KG1 (cell line): ENCODE measurements around the gene FXYD7.
A peak's percentile ranks its signal among the peaks of the same experiment; 100 is the strongest.

ENCODE experiments used
- DNase-seq: peaks from one replicate; lab custom pipeline; 2025; lab: John Stamatoyannopoulos, UW

The FXYD7 gene

DNA sequence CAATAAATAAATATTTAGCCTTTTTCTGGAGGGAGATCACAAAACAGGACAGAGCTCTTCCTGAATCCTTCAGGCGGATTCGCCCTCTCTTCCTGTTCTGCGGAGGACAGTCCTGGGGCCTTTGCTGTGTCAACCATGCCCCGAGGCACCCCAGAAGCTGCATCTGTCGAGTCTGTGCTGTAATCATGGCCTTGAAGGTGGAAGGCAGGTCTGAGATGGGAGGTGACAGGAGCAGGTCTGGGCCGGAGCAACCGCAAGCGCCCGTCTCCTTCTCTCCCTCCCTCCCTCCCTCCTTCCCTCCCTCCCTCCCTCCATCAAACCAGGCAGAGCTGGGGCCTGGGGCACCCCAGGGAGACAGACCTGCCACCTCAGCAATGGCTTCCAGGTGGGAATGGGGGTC is 32.1 kb upstream of the FXYD7 start:
- no peak for DNase-seq

DNA sequence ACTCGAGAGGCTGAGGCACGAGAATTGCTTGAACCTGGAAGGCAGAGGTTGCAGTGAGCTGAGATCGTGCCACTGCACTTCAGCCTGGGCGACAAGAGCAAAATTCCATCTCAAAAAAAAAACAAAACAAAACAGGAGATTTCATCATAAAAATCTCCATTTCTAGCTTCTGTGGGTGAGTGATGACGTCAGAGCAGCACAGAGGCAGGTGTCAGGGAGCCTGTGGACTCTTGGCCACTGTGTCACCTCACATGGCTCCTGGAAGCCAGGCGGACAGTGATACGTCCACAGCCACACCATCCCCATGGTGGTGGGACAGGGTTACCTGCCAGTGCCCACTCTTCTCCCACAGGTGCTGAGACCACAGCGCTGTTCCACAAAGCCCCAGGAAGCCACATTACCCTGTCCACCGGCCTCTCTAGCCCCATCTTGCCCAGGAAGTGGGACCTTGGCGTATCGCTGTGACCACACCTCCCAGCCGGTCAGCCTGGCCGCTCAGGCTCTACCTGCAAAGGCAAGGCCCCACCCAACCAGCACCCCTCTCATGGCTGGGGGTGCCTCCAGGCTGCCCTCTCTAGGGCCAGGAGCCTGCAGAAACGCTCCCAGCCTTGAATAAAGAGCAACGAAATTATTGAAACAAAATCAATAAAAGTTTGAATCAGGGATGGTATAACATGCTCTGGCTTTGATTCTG is 29.9 kb upstream of the FXYD7 start:
- no peak for DNase-seq

DNA sequence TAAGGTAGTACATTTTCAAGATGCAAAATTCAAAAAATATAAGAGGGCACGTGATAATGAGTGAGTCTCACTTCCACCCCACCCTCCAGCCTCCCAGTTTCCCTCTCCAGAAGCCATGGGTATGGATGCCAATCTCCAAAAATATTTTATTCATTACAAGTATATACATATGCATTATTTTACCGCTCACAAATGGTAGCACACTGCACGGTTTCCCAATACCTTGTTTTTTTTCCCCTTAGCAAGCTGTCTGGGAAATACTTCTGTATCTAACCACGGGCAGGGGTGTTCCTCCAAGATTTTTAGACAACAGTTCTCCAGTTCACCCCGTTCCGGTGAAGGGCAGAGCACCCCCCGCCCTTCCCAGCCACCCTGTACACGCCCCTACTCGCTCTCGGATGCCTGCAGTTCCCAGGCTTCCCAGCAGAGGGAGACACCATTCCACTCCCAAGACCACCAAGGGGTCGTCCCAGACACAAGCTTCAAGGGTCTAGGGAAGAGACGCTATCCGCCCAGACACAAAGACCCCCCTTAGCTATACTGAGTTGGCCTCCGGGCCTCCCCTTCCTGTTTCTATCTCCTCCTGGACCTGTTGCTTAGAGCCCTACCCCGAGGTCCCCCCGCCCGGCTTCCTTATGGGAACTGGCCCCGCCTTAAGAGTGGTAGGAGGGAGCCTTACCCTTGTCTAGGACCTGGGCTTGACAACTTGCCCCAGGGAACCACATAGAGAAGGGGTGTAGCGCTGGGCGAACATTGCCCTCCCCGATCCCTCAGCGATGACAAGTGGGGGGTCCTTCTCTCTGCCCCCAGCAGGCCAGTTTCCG is 28.5 kb upstream of the FXYD7 start:
- peak; percentile 12 for DNase-seq

DNA sequence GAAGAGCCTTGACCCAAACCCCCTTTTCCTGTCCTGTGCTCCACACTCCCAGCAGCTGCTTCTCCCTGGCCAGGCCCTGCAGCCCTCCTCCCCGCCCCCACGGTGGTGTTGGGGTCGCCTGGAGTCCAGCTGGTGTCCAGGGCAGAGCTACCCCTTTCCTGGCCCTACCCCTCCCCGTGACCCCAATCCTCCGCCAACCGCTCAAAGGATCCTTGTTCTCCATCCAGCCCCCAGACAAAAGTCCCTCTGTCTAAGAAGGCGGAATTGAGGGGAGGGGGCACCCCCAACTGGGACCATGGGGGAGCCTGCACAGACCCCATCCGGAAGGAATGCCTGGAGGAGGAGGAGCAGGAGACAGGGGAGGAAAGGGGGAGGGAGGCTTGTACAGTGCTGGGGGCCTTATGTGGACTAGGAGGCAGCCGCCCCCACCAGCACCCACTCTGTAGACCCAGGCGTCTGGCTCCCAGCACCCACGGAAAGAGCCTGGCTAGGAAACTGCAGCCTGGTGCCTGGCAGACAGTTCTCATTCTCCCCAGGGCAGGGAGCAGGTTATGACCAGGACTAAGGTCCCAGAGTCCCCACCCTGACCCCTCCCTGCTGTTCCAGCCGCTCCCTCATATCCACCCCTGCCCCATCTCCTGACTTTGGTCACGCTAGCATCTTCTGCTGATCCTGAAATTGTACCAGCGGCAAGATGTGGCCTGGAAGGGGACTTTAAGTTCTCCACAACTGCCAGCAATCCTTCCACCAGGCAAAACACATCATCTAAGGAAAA is 27.7 kb upstream of the FXYD7 start, which contains the start of gene FXYD3:
Gene FXYD3 (plus strand): TSS at position 647 of the 775 bp plus-strand sequence. CDS start 3,554 bp downstream, outside the sequence.
- DNase-seq = no peak

DNA sequence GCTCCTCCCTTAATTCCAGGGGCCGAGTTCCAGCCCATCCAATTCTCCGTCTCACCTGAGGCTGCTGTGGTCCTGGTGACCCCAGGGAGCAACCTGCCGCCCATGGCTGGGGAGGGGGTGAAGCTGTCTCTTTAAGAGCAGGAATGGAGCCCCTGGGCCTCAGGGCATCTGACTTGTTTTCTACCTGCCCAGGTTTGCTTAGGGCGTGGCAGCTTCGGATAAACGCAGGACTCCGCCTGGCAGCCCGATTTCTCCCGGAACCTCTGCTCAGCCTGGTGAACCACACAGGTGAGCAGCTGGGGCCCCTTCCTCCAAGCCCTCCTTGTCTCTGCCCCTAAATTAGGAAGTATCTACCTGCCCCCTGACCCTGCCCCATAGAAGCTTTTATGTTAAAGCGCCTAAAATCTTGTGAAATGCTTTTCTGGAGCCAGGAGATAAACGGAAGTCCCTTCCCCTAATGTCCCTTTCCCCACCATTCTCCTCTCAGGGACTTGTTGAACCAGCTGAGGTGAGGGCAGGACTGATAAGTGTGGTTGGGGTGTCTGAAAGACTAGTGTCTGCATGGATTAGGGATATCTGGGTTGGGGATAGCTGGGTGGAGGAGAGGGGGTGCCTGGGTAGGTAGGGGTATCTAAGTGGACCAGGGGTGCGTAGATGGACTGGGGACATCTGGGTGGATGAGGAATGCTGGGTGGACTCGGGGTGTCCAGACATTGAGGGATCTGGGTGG is 26.8 kb upstream of the FXYD7 start:
- no peak for DNase-seq

DNA sequence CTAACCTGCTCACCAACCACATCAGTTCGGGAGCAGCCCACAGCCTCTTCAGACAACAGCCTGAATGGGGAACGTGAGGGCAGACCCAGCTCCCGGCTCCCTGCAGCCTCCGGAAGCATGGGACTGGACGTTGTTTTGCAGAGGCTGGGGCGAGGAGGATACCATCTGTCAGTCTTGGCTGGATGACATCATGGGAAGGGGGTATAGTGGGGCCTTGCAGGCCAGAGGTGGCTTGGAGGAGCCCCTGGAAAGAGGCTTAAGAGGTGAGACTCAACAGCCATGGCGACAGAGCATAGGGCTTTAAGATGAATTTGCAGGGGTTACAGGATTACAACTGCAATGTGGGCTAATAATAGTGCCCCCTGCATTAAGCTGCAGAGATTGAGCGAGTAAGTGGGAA is 25.9 kb upstream of the FXYD7 start:
- no peak for DNase-seq

DNA sequence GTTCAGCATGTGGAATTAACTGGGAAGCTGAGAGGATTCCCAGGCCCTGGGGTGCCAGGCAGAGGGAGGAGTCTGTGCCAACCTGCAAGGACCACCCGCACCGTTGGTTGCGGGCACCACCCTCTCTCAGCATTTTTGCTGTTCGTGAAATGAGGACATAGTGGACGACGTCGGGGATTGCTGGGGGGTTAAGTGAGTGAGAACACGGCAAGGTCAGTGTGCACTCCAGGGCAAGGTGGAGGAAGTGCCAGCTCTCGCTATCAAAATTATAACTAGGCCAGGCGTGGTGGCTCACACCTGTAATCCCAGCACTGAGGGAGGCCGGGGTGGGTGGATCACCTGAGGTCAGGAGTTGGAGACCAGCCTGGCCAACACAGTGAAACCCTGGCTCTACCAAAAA is 25.3 kb upstream of the FXYD7 start:
- DNase-seq = no peak

DNA sequence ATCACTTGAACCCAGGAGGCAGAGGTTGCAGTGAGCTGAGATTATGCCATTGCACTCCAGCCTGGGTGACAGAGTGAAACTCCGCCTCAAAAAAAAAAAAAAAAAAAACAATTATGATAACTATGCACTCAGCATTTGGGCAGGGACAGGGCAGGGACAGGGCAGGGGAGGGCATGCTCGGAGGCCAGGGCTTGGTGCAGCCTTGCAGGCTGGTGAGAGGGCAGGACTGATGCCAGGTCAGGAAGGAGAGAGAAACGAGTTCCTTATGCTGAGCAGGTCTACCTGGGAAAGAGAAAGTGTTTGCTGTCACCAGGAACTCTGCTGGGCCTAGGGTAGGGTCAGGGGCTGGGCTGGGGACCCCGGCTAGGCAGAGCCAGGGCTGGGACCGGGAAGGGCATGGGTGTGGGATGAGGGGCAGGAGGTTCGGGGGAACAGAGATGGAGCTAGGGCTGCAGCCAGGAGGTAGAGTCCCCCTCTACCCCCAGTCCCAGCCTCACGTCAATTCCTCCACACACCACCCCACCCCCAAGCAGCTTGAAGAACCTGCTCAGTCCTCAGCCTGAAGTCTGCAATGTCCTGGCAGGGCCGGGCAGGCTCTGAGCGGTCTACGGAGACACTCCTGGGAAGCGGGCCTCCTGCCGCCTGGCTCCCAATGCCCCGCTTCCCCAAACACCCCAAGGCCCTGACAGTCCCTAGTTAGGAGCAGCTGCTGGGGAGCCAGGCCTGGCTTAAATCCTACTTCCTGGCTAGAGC is 24.6 kb upstream of the FXYD7 start:
- no peak for DNase-seq

DNA sequence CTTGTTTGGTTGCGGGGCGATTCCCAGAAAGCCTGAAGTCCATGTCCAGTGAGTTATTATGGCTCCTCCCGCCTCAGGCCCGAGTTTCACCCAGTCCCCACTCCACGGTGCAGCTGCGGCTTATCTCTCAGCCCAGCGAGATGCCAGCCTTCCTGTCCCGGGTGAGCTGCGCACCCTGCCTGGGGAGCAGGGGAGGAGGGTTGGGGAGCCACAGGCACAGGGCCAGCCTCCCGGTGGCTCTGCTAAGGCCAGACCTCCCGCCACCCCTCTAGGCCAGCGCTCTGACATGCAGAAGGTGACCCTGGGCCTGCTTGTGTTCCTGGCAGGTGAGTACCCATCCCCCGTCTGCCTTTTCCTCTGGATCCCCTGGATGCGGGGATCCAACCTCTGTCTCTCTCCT is 24.0 kb upstream of the FXYD7 start:
- no peak for DNase-seq

DNA sequence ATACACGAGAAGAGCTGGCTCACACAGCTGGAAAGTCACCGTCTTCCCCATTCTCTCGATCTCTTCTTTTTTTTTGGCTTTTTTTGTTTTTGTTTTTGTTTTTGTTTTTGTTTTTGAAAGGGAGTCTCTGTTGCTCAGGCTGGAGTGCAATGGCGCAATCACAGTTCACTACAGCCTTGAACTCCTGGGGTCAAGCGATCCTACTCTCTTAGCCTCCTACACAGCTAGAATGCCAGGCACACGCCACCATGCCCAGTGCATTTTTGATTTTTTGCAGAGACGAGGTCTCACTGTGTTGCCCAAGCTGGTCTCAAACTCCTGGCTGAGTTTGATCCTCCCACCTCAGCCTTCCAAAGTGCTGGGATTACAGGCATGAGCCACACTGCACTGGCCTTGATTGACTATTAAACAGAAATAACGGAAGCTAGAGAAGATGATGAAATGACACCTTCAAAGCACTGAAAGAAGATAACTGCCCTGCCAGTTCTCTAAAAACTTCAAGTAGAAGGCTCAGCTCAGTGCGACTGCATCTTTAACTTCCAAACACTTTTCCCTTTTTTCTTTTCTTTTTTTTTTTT is 23.4 kb upstream of the FXYD7 start:
- DNase-seq = no peak

DNA sequence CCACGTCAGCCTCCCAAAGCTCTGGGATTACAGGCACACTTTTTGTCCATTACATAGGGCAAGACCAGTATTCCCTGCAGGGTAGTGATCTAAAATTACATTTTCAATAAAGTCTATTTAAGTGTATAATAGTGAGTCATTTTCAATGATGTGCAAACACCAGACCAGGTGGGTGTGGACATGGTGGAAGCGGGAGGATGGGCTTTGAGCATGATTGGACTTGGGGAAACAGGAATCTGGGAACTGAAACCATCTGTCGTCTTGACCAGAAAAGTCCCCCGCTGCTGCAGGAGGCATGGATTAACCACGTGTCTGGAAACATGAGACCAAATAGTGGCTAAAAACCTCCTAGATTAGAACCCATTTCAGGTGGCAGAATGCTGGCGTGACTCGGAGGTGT is 22.6 kb upstream of the FXYD7 start:
- no peak for DNase-seq

DNA sequence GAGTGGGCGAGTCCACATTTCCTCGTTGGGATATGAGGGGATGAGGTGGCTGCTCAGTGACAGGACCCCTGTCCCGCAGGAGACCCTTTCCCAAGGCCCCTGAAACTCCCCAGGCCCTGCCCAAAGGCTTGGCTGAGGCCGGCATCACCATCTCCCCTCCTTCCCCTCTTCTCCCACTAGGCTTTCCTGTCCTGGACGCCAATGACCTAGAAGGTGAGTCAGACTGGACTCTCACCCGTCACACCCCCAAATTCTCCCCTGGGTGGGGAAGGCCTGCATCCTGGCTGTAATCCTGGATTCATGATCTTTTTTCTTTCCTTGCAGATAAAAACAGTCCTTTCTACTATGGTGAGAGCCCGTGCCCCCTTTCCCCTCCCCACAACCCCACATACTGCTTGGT is 22.2 kb upstream of the FXYD7 start:
- no peak for DNase-seq

DNA sequence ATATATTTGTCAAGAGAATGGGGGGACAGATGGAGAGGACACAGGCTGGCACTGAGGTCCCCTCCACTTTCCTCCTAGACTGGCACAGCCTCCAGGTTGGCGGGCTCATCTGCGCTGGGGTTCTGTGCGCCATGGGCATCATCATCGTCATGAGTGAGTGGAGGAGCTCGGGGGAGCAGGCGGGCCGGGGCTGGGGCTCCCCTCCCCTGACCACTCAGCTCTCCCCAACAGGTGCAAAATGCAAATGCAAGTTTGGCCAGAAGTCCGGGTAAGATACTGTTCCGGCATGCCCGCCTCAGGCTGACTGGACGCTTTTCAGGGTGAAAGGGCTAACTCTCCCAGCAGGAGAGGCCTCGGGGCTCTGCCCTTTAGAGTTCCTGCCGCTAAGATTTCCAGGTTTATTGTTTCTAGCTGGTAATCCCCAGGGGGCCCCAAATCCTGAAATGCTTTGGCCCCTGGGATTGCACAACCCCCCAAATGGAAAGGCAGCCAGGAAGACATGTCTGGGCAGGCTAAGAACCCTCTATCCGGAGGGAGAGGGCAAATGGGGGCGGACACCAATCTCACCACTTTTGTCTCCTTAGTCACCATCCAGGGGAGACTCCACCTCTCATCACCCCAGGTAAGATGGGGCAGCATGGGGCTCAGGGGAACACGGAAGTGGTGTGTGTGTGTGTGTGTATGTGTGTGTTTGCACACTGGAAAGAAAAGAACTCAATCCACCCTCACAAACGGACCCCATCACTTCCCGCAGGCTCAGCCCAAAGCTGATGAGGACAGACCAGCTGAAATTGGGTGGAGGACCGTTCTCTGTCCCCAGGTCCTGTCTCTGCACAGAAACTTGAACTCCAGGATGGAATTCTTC is 20.1 kb upstream of the FXYD7 start:
- no peak for DNase-seq

DNA sequence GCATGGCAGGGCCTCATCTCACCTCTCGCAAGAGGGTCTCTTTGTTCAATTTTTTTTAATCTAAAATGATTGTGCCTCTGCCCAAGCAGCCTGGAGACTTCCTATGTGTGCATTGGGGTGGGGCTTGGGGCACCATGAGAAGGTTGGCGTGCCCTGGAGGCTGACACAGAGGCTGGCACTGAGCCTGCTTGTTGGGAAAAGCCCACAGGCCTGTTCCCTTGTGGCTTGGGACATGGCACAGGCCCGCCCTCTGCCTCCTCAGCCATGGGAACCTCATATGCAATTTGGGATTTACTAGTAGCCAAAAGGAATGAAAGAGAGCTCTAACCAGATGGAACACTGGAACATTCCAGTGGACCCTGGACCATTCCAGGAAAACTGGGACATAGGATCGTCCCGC is 19.5 kb upstream of the FXYD7 start:
- DNase-seq = no peak

DNA sequence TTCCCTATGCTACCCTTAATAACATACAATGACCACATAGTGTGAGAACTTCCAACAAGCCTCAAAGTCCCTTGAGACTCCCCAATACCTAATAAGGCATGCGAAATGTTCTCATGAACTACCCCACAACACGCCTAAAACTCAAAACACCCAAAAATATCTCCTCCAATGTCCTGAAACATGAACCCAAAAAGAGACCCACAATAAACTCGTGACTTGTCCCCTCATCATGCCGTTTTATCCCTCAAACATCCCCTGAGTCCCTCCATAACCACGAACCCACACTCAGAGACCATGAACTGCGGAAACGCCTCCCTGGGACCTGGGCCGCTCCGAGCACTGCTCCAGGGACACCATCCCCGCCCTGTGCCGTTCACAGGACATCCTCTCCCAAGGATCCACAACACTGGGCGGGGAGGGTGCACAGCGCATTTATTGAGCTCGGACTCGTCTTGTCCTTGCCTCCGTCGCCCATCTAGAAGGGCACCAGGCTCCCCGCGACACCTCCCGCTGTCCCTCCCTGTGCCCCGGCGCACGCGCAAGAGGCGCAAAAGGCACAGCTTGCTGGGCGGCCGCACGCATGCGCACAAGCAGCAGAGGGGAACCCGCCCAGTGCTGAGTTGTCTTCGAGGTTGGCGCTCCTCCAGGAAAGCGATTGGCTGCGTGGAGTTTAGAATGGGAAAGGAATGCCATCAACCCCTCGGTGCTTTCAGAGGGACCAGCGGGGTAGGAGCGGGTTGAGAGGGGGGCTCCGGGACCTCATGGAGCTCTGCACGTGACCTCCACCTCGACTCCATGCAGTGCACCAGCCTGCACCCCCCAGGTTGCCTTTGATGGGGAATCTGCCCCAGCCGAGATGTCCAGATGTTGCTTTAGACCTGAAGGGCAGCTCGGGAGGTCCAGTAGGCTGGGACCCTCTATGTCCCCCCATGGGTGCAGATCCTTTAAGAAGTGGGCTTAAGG is 18.7 kb upstream of the FXYD7 start:
- DNase-seq = no peak

DNA sequence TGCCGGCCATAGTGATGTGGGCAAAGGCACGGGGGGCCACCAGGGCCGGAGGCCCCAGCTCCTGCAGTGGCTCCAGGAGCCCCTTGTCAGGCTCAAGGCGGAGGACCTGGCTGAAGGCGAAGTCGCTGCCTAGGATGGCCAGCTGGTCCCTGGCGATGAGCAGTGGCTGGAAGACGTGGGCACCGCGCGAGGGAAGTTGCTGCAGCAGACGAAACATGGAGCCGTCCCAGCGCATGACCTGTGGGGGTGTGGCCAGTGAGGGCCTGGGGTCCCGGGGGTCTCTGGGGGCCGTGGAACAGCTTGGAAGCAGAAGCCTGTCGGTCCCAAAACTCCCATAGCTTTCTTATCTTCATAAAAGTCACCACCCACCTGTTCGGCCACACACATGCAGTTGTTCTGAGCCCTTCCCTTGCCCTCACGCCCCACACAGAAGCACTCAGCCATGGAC is 17.8 kb upstream of the FXYD7 start:
- no peak for DNase-seq

DNA sequence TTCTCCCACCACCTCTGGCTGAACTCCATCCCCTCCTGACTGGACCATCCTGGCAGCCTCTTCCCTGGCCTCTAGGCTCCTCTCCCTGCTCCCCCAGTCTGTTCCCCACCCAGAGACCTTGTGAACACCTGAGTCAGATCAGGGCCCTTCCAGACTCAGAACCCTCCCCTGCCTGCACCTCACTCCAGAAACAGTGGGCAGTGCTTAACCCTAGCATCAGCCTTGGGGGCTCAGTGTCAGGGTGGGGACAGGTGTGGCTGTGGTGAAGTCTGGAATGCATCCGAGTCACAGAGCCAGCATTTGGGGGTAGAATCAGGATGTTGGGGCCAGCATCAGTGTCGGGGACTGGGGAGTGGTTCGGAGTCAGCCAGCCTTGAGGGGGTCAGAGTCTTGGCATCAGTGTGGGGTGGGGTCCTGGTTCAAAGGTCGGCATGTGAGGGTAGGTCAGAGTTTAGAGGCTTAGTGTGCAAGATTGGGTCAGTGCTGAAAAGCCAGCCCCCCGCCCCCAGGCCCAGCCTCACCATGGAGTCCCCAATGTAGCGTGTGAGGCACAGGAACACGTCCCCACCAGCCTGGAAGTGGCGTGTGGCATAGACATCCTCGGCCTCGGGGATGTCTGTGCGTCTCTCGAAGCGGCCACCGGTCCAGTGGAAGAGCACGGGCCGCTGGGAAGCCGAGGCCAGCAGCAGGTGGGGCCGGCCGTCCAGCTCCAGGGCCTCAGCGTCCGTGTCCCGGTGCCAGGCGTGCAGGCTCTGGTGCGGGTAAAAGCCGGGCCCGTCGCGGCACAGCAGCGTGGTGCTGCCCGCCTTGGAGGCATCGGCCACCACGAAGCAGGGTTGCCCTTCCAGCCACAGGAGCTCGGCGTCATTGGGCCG is 17.1 kb upstream of the FXYD7 start:
- DNase-seq = no peak

DNA sequence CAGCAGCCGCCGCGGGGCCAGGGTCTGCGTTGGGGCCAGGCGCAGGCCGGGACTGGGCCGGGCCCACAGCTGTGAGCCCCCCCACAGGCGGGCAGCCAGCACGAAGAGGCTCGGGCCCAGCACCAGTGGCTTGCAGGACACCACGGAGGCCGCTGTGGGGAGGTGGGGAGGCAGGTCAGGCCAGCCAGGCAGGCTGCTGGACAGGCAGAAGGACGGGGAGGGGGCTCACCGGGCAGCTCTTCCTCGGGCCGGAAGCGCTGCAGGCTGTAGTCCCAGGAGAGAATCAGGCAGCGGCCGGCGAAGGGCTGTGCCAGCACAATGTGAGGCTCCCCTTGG is 16.5 kb upstream of the FXYD7 start:
- no peak for DNase-seq
